ENCODE data around the gene OR7E24.
"Not testable (repeated sequence)": the region's sequence is repeated elsewhere in the genome, so short reads cannot be mapped to it uniquely, and the experiment has no call there.

OR7E24 gene

DNA sequence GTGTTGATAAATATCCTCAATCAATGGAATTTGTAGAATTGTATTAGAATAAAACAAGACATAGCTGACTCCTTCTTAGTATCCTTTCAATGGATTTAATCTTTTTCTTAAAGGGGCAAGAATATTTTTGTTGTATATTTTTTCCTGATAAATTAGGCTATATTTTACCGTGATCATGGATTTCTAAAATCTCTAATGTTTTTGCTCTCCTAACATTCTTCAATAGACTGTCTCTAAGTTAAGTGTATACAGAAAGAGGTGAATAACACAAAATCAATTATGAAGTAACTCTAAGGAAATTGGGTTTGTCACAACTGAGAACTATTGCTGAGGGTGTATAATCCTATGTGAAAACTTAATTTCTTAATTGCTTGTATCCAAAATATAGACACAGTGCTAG, at the start of gene OR7E24:
OR7E24 (plus strand) TSS at position 301 of the 400 bp plus-strand sequence. CDS start 114 bp downstream, outside the sequence.
- DNase-seq (ENCODE audit: low spot score): no peak

GRCh38 chr19:9205501-9206113, 45.1 kb upstream of the OR7E24 start:
- peak; percentile 37 for DNase-seq (ENCODE audit: low spot score)

DNA sequence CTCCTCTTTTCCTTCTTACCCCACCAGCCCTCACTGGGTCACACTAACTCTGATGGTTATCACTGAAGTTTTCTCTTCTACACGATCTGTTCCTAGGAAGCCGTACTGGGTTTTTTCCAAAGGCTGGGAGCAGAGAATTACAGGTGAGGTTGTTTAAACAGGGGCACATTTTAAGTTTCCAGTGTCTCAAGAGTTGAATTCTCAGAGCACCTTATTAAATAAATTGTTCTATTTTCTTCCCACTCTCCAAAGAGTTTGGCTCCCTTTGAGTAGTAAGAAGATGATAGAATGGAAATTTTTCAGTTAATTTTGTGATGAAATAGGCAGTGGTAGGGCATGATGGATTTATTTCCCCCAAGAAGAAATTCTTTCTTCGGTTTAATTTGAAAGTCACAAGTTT, 31.2 kb upstream of the OR7E24 start, which contains the start of gene OR7D4:
OR7D4 (minus strand) TSS at position 101 of the 400 bp plus-strand sequence. CDS start 4,752 bp downstream, outside the sequence.
- no peak for DNase-seq (ENCODE audit: low spot score)

- no peak for DNase-seq (ENCODE audit: low spot score)
Measured at GRCh38 chr19:9251236-9251635, 506 bp downstream of the OR7E24 start.

DNA sequence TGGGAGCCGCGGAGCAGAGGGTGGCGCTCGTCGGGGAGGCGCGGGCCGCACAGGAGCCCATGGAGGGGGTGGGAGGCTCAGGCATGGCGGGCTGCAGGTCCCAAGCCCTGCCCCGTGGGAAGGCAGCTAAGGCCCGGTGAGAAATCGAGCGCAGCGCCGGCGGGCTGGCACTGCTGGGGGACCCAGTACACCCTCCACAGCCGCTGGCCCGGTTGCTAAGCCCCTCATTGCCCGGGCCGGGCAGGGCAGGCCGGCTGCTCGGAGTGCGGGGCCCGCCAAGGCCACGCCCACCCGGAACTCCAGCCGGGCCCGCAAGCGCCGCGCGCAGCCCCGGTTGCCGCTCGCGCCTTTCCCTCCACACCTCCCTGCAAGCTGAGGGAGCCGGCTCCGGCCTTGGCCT, 32.8 kb downstream of the OR7E24 start:
- DNase-seq (ENCODE audit: low spot score): not testable (repeated sequence)

DNA sequence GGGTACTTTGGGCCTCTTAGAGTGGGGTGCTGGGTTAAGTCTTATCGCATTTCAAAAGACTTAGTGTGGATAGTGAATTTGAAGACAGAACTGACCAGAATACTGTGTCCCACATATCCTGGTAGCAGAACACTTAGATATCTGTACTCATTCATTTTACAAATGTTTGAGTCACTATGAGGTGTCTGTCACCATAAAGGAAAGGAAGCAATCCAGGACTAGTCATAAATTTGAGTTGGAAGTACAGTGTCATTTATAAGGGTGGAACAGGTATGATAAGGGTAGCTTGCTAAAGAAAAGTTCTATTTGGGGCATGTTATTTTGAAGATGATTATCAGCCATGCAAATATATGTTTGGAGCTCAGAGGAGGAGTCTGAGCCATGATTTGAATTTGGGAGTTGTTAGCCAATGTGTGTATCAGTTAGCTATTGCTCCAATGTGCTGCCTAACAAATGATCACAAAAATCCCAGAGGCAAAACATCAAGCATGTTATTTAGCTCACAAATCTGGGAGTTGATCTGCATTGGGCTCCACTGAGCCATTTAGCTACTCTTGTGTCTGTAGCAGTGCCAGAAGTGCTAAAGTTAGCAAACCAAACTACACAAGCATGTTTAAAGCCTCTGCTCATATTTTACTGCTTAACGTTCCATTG, 38.6 kb downstream of the OR7E24 start:
- DNase-seq (ENCODE audit: low spot score): no peak

GRCh38 chr19:9295411-9295849, 44.7 kb downstream of the OR7E24 start:
- no peak for DNase-seq (ENCODE audit: low spot score)

DNA sequence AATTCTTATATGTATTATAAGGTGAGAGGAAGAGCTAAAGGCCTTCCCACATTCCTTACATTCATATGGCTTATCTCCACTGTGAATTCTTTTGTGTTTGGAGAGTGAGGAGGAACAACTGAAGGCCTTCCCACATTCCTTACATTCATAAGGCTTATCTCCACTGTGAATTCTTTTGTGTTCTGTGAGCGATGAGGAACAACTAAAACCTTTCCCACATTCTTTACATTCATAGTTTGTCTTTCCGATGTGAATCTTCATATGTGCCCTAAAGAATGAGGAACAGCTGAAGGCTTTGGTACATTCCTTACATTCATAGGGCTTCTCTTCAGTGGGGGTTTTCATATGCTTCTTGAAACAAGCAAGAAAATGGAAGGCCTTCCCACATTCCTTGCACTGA, 45.6 kb downstream of the OR7E24 start:
- no peak for DNase-seq (ENCODE audit: low spot score)

Data from hematopoietic multipotent progenitor cell treated with erythropoietin and hydrocortisone succinate and interleukin-3 and kit ligand, for 17 days (in vitro differentiated cells).